ENCODE results near the gene ESYT2. TPM values are rescaled to one million over a fixed set of nuclear protein-coding genes. Genes with fewer than 3 reads are reported as not detected.

The ESYT2 gene
- total and polyA plus RNA-seq, 2 donors (not counting 1 experiment from before 2014, with no cell fraction given) = 66.0 to 93.0 TPM

- TF ChIP-seq CTCF (conservative IDR thresholded peaks at IDR 0.05 in 1 of 2, IDR thresholded peaks at IDR 0.05 in 1 of 2; ENCODE audit: low read depth in 1 of 2, low read length in 2 of 2) = no peak
- no peak for TF ChIP-seq EZH2 (IDR thresholded peaks at IDR 0.05; ENCODE audit: low read length, missing control alignments)
- Histone ChIP-seq H2AFZ (ENCODE audit: low read length) (no peak overlapping the region), H3K27ac (ENCODE audit: insufficient read depth, low read length) (no peak overlapping the region), H3K4me3 (replicated peaks in 1 of 4; ENCODE audit: control extremely low read depth in 1 of 4, insufficient read depth in 1 of 4, low read depth in 3 of 4, low read length in 4 of 4) (no peak overlapping the region), H3K4me2 (ENCODE audit: extremely low read depth, insufficient read depth, low read length) (no peak overlapping the region), H3K9me3 (ENCODE audit: control insufficient read depth, insufficient read depth, low read depth, low read length) (no peaks in the 10 kb centered on the region), H4K20me1 (ENCODE audit: control insufficient read depth, extremely low read depth, insufficient read depth, low read length) (no peaks in the 10 kb centered on the region), H3K79me2 (ENCODE audit: control insufficient read depth, insufficient read depth, low read length) (no peaks in the 10 kb centered on the region), H3K9ac (ENCODE audit: insufficient read depth, low read length) (no peak overlapping the region), H3K27me3 (ENCODE audit: control insufficient read depth, insufficient read depth, low read length) (no peaks in the 10 kb centered on the region), H3K4me1 (ENCODE audit: control insufficient read depth, extremely low read depth, insufficient read depth, low read length) (peaks cover 3% of the 10 kb centered on the region), H3K36me3 (ENCODE audit: control insufficient read depth, insufficient read depth, low read length) (peaks cover 13% of the 10 kb centered on the region)
- DNase-seq (ENCODE audit: low read depth in 2 of 2) = no peak
Measured at GRCh38 chr7:158779061-158780000, 50.0 kb downstream of the ESYT2 start.

DNA sequence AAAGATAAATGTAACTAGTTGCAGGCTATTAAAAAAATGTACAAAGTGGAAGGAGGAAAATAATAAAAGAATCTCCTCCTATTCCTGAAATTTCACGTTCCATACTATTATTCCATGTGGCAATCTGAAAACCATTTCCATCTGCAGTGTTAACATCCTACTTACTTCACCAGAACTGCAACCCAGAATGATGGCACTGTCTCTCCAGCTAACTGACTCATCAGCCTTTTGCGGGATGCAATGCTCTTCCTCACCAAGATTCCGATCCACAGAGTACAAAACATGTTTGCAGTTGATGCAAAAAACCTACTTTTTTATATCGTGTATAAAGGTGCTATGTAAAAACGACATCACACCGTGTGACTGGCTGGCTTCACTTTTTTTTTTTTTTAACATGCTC is 50.8 kb downstream of the ESYT2 start:
- Histone ChIP-seq H3K27ac (ENCODE audit: insufficient read depth, low read length) (no peak overlapping the region), H3K9ac (ENCODE audit: insufficient read depth, low read length) (no peak overlapping the region), H2AFZ (ENCODE audit: low read length) (no peak overlapping the region), H3K4me3 (replicated peaks in 1 of 4; ENCODE audit: control extremely low read depth in 1 of 4, insufficient read depth in 1 of 4, low read depth in 3 of 4, low read length in 4 of 4) (no peak overlapping the region), H3K4me2 (ENCODE audit: extremely low read depth, insufficient read depth, low read length) (no peak overlapping the region), H3K79me2 (ENCODE audit: control insufficient read depth, insufficient read depth, low read length) (no peaks in the 10 kb centered on the region), H3K27me3 (ENCODE audit: control insufficient read depth, insufficient read depth, low read length) (no peaks in the 10 kb centered on the region), H4K20me1 (ENCODE audit: control insufficient read depth, extremely low read depth, insufficient read depth, low read length) (no peaks in the 10 kb centered on the region), H3K4me1 (ENCODE audit: control insufficient read depth, extremely low read depth, insufficient read depth, low read length) (peaks cover 3% of the 10 kb centered on the region), H3K9me3 (ENCODE audit: control insufficient read depth, insufficient read depth, low read depth, low read length) (no peaks in the 10 kb centered on the region), H3K36me3 (ENCODE audit: control insufficient read depth, insufficient read depth, low read length) (peaks cover 13% of the 10 kb centered on the region)
- TF ChIP-seq CTCF (conservative IDR thresholded peaks at IDR 0.05 in 1 of 2, IDR thresholded peaks at IDR 0.05 in 1 of 2; ENCODE audit: low read depth in 1 of 2, low read length in 2 of 2) (no peak), EZH2 (IDR thresholded peaks at IDR 0.05; ENCODE audit: low read length, missing control alignments) (no peak)
- DNase-seq (ENCODE audit: low read depth in 2 of 2) = peak; percentile 47 to 55

GRCh38 chr7:158777793-158778192 is 51.5 kb downstream of the ESYT2 start:
- H3K9ac ChIP-seq (ENCODE audit: insufficient read depth, low read length) = no peak overlapping the region
- H3K4me1 ChIP-seq (ENCODE audit: control insufficient read depth, extremely low read depth, insufficient read depth, low read length) = no peaks in the 10 kb centered on the region
- H2AFZ ChIP-seq (ENCODE audit: low read length) = no peak overlapping the region
- no peaks in the 10 kb centered on the region for H3K27me3 ChIP-seq (ENCODE audit: control insufficient read depth, insufficient read depth, low read length)
- H3K4me2 ChIP-seq (ENCODE audit: extremely low read depth, insufficient read depth, low read length) = no peak overlapping the region
- H3K27ac ChIP-seq (ENCODE audit: insufficient read depth, low read length) = no peak overlapping the region
- H3K4me3 ChIP-seq (replicated peaks in 1 of 4; ENCODE audit: control extremely low read depth in 1 of 4, insufficient read depth in 1 of 4, low read depth in 3 of 4, low read length in 4 of 4) = no peak overlapping the region
- DNase-seq (ENCODE audit: low read depth in 2 of 2) = no peak
- H3K36me3 ChIP-seq (ENCODE audit: control insufficient read depth, insufficient read depth, low read length) = peaks cover 15% of the 10 kb centered on the region
- no peaks in the 10 kb centered on the region for H4K20me1 ChIP-seq (ENCODE audit: control insufficient read depth, extremely low read depth, insufficient read depth, low read length)
- no peaks in the 10 kb centered on the region for H3K79me2 ChIP-seq (ENCODE audit: control insufficient read depth, insufficient read depth, low read length)
- no peaks in the 10 kb centered on the region for H3K9me3 ChIP-seq (ENCODE audit: control insufficient read depth, insufficient read depth, low read depth, low read length)
- TF ChIP-seq EZH2 (IDR thresholded peaks at IDR 0.05; ENCODE audit: low read length, missing control alignments) (no peak), CTCF (conservative IDR thresholded peaks at IDR 0.05 in 1 of 2, IDR thresholded peaks at IDR 0.05 in 1 of 2; ENCODE audit: low read depth in 1 of 2, low read length in 2 of 2) (no peak)

Data from fibroblast of lung (primary cell).